ENCODE data around the gene GRIK1.

GRIK1 gene

GRCh38 chr21:29763674-29764073 lies 176.1 kb downstream of the GRIK1 start:
- no peak for DNase-seq (ENCODE audit: low spot score)
- H3K9me3 Mint-ChIP-seq, result no peaks in the 10 kb centered on the region
- H3K36me3 Mint-ChIP-seq (ENCODE audit: low read depth), result no peaks in the 10 kb centered on the region
- H3K4me3 Mint-ChIP-seq, result no peak overlapping the region
- H3K27ac Mint-ChIP-seq, result no peak overlapping the region
- H3K27me3 Mint-ChIP-seq (ENCODE audit: low read depth), result peaks cover 7% of the 10 kb centered on the region
- no peaks in the 10 kb centered on the region for H3K4me1 Mint-ChIP-seq (ENCODE audit: low read depth)

- no peak for DNase-seq (ENCODE audit: low spot score)
- Mint-ChIP-seq H3K27ac (no peak overlapping the region), H3K27me3 (ENCODE audit: low read depth) (peaks cover 7% of the 10 kb centered on the region), H3K4me3 (no peak overlapping the region), H3K9me3 (no peaks in the 10 kb centered on the region), H3K4me1 (ENCODE audit: low read depth) (no peaks in the 10 kb centered on the region), H3K36me3 (ENCODE audit: low read depth) (no peaks in the 10 kb centered on the region)
Observed at GRCh38 chr21:29762570-29763082, 177.2 kb downstream of the GRIK1 start.

- H3K4me1 Mint-ChIP-seq (ENCODE audit: low read depth), result no peaks in the 10 kb centered on the region
- no peaks in the 10 kb centered on the region for H3K9me3 Mint-ChIP-seq
- H3K36me3 Mint-ChIP-seq (ENCODE audit: low read depth), result no peaks in the 10 kb centered on the region
- H3K4me3 Mint-ChIP-seq, result no peak overlapping the region
- H3K27ac Mint-ChIP-seq, result no peak overlapping the region
- H3K27me3 Mint-ChIP-seq (ENCODE audit: low read depth), result no peaks in the 10 kb centered on the region
- DNase-seq (ENCODE audit: low spot score), result no peak
Observed at GRCh38 chr21:29753216-29753615, 186.6 kb downstream of the GRIK1 start.

- no peak overlapping the region for H3K4me3 Mint-ChIP-seq
- H3K27ac Mint-ChIP-seq, result no peak overlapping the region
- no peaks in the 10 kb centered on the region for H3K27me3 Mint-ChIP-seq (ENCODE audit: low read depth)
- H3K9me3 Mint-ChIP-seq, result no peaks in the 10 kb centered on the region
- H3K4me1 Mint-ChIP-seq (ENCODE audit: low read depth), result no peaks in the 10 kb centered on the region
- no peaks in the 10 kb centered on the region for H3K36me3 Mint-ChIP-seq (ENCODE audit: low read depth)
- DNase-seq (ENCODE audit: low spot score), result no peak
Observed at GRCh38 chr21:29751473-29752185, 188.2 kb downstream of the GRIK1 start.

GRCh38 chr21:29749957-29750356 lies 189.8 kb downstream of the GRIK1 start:
- no peaks in the 10 kb centered on the region for H3K27me3 Mint-ChIP-seq (ENCODE audit: low read depth)
- H3K4me1 Mint-ChIP-seq (ENCODE audit: low read depth), result no peaks in the 10 kb centered on the region
- no peak overlapping the region for H3K4me3 Mint-ChIP-seq
- no peak for DNase-seq (ENCODE audit: low spot score)
- H3K9me3 Mint-ChIP-seq, result no peaks in the 10 kb centered on the region
- no peak overlapping the region for H3K27ac Mint-ChIP-seq
- H3K36me3 Mint-ChIP-seq (ENCODE audit: low read depth), result no peaks in the 10 kb centered on the region

- Mint-ChIP-seq H3K4me3 (no peak overlapping the region), H3K27me3 (ENCODE audit: low read depth) (no peaks in the 10 kb centered on the region), H3K9me3 (no peaks in the 10 kb centered on the region), H3K27ac (no peak overlapping the region), H3K36me3 (ENCODE audit: low read depth) (no peaks in the 10 kb centered on the region), H3K4me1 (ENCODE audit: low read depth) (no peaks in the 10 kb centered on the region)
- no peak for DNase-seq (ENCODE audit: low spot score)
Observed at GRCh38 chr21:29749223-29749622, 190.6 kb downstream of the GRIK1 start.

GRCh38 chr21:29748391-29749167 lies 191.2 kb downstream of the GRIK1 start:
- Mint-ChIP-seq H3K9me3 (no peaks in the 10 kb centered on the region), H3K4me1 (ENCODE audit: low read depth) (no peaks in the 10 kb centered on the region), H3K27ac (no peak overlapping the region), H3K4me3 (no peak overlapping the region), H3K36me3 (ENCODE audit: low read depth) (no peaks in the 10 kb centered on the region), H3K27me3 (ENCODE audit: low read depth) (no peaks in the 10 kb centered on the region)
- DNase-seq (ENCODE audit: low spot score), result no peak

GRCh38 chr21:29741761-29742160 lies 198.0 kb downstream of the GRIK1 start:
- DNase-seq (ENCODE audit: low spot score), result no peak
- Mint-ChIP-seq H3K9me3 (no peaks in the 10 kb centered on the region), H3K27me3 (ENCODE audit: low read depth) (peaks cover 2% of the 10 kb centered on the region), H3K4me1 (ENCODE audit: low read depth) (no peaks in the 10 kb centered on the region), H3K4me3 (no peak overlapping the region), H3K27ac (no peak overlapping the region), H3K36me3 (ENCODE audit: low read depth) (no peaks in the 10 kb centered on the region)

GRCh38 chr21:29739176-29739575 lies 200.6 kb downstream of the GRIK1 start:
- Mint-ChIP-seq H3K27me3 (ENCODE audit: low read depth) (peaks cover 2% of the 10 kb centered on the region), H3K36me3 (ENCODE audit: low read depth) (no peaks in the 10 kb centered on the region), H3K4me1 (ENCODE audit: low read depth) (no peaks in the 10 kb centered on the region), H3K27ac (no peak overlapping the region), H3K9me3 (no peaks in the 10 kb centered on the region), H3K4me3 (no peak overlapping the region)
- no peak for DNase-seq (ENCODE audit: low spot score)

GRCh38 chr21:29738730-29739129 lies 201.1 kb downstream of the GRIK1 start:
- Mint-ChIP-seq H3K4me1 (ENCODE audit: low read depth) (no peaks in the 10 kb centered on the region), H3K36me3 (ENCODE audit: low read depth) (no peaks in the 10 kb centered on the region), H3K4me3 (no peak overlapping the region), H3K27me3 (ENCODE audit: low read depth) (peaks cover 2% of the 10 kb centered on the region), H3K9me3 (no peaks in the 10 kb centered on the region), H3K27ac (no peak overlapping the region)
- no peak for DNase-seq (ENCODE audit: low spot score)

GRCh38 chr21:29737186-29737585 lies 202.6 kb downstream of the GRIK1 start:
- Mint-ChIP-seq H3K27me3 (ENCODE audit: low read depth) (peaks cover 2% of the 10 kb centered on the region), H3K9me3 (no peaks in the 10 kb centered on the region), H3K27ac (no peak overlapping the region), H3K4me3 (no peak overlapping the region), H3K36me3 (ENCODE audit: low read depth) (no peaks in the 10 kb centered on the region), H3K4me1 (ENCODE audit: low read depth) (no peaks in the 10 kb centered on the region)
- no peak for DNase-seq (ENCODE audit: low spot score)

GRCh38 chr21:29730281-29730680 lies 209.5 kb downstream of the GRIK1 start:
- DNase-seq (ENCODE audit: low spot score), result no peak
- Mint-ChIP-seq H3K4me3 (no peak overlapping the region), H3K27ac (no peak overlapping the region), H3K27me3 (ENCODE audit: low read depth) (no peaks in the 10 kb centered on the region), H3K36me3 (ENCODE audit: low read depth) (no peaks in the 10 kb centered on the region), H3K4me1 (ENCODE audit: low read depth) (no peaks in the 10 kb centered on the region), H3K9me3 (no peaks in the 10 kb centered on the region)

GRCh38 chr21:29726044-29726443 lies 213.8 kb downstream of the GRIK1 start:
- H3K4me1 Mint-ChIP-seq (ENCODE audit: low read depth), result no peaks in the 10 kb centered on the region
- no peaks in the 10 kb centered on the region for H3K27me3 Mint-ChIP-seq (ENCODE audit: low read depth)
- H3K36me3 Mint-ChIP-seq (ENCODE audit: low read depth), result no peaks in the 10 kb centered on the region
- no peak for DNase-seq (ENCODE audit: low spot score)
- no peaks in the 10 kb centered on the region for H3K9me3 Mint-ChIP-seq
- H3K27ac Mint-ChIP-seq, result no peak overlapping the region
- no peak overlapping the region for H3K4me3 Mint-ChIP-seq

GRCh38 chr21:29725025-29725736 lies 214.6 kb downstream of the GRIK1 start:
- H3K36me3 Mint-ChIP-seq (ENCODE audit: low read depth), result no peaks in the 10 kb centered on the region
- DNase-seq (ENCODE audit: low spot score), result no peak

More at GRCh38 chr21:29725025-29725736, 214.6 kb downstream of the GRIK1 start:
- Mint-ChIP-seq H3K27ac (no peak overlapping the region), H3K4me3 (no peak overlapping the region), H3K9me3 (no peaks in the 10 kb centered on the region), H3K27me3 (ENCODE audit: low read depth) (no peaks in the 10 kb centered on the region), H3K4me1 (ENCODE audit: low read depth) (no peaks in the 10 kb centered on the region)
